Type B pancreatic cell (in vitro differentiated cells): Measurements from ENCODE around the gene FOSL1. TPM values are rescaled to one million over a fixed set of nuclear protein-coding genes. Genes with fewer than 3 reads are reported as not detected.
A peak's percentile ranks its signal among the peaks of the same experiment; 100 is the strongest.

Experiments
- DNase-seq: peaks from one replicate; pipeline ENCODE4 v3.0.0; 2021; ENCODE audit warnings: mixed read lengths; ENCODE audit not compliant: unreplicated experiment; ENCODE audit errors: extremely low spot score
- H3K27ac Mint-ChIP-seq: 2 replicates; pipeline ENCODE4 v1.8.0; 2021; ENCODE audit warnings: mild to moderate bottlenecking, mixed read lengths
- H3K27me3 Mint-ChIP-seq: 2 replicates; pipeline ENCODE4 v1.8.0; 2021; ENCODE audit warnings: mixed read lengths
- H3K36me3 Mint-ChIP-seq: 2 replicates; pipeline ENCODE4 v1.8.0; 2021; ENCODE audit warnings: mixed read lengths
- H3K4me1 Mint-ChIP-seq: one replicate; pipeline ENCODE4 v1.8.0; 2021; ENCODE audit warnings: mixed read lengths; ENCODE audit not compliant: unreplicated experiment
- H3K4me3 Mint-ChIP-seq: 2 replicates; pipeline ENCODE4 v1.8.0; 2021; ENCODE audit warnings: mild to moderate bottlenecking, mixed read lengths
- H3K9me3 Mint-ChIP-seq: 2 replicates; pipeline ENCODE4 v1.8.0; 2021; ENCODE audit warnings: mixed read lengths
- total RNA-seq: library from RNA; stranded (reverse); gene quantifications from 2 replicates; pipeline ENCODE4 v1.2.1, GENCODE V29; 2021; ENCODE audit warnings: low replicate concordance
- TF ChIP-seq, protein P1 (sequence below): fragments of 200-600 bp; sonication (generic); conservative IDR thresholded peaks from 2 replicates; pipeline ENCODE4 v1.5.0; 2021; ENCODE audit warnings: antibody characterized with exemption, mild to moderate bottlenecking

The FOSL1 gene
- total RNA-seq, 1 donor from 2014 or later, result 2.1 TPM

DNA sequence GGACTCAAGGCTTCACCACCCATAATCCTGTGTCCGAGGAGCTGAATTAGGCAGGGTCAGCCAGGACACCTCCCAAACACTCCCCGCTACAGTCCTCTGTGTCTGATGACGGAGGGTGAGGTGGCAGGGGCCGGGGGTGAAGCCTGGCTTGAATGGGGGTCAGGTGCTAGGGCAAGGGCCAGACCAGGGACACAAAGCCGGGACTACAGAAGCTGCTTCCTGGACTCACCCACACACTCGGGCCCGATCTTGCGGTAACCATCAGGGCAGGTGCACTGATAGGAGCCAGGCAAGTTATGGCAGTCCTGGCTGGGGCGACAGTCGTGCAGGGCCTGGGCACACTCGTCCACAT is 29.9 kb downstream of the FOSL1 start:
- Mint-ChIP-seq H3K9me3 (no peaks in the 10 kb centered on the region), H3K27ac (peak overlapping the region; percentile 78), H3K36me3 (no peaks in the 10 kb centered on the region), H3K4me3 (peak overlapping the region; percentile 61), H3K27me3 (peaks cover 5% of the 10 kb centered on the region), H3K4me1 (peaks cover 12% of the 10 kb centered on the region)
- TF ChIP-seq, protein P1, sequence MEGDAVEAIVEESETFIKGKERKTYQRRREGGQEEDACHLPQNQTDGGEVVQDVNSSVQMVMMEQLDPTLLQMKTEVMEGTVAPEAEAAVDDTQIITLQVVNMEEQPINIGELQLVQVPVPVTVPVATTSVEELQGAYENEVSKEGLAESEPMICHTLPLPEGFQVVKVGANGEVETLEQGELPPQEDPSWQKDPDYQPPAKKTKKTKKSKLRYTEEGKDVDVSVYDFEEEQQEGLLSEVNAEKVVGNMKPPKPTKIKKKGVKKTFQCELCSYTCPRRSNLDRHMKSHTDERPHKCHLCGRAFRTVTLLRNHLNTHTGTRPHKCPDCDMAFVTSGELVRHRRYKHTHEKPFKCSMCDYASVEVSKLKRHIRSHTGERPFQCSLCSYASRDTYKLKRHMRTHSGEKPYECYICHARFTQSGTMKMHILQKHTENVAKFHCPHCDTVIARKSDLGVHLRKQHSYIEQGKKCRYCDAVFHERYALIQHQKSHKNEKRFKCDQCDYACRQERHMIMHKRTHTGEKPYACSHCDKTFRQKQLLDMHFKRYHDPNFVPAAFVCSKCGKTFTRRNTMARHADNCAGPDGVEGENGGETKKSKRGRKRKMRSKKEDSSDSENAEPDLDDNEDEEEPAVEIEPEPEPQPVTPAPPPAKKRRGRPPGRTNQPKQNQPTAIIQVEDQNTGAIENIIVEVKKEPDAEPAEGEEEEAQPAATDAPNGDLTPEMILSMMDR, result no peak
- no peak for DNase-seq

DNA sequence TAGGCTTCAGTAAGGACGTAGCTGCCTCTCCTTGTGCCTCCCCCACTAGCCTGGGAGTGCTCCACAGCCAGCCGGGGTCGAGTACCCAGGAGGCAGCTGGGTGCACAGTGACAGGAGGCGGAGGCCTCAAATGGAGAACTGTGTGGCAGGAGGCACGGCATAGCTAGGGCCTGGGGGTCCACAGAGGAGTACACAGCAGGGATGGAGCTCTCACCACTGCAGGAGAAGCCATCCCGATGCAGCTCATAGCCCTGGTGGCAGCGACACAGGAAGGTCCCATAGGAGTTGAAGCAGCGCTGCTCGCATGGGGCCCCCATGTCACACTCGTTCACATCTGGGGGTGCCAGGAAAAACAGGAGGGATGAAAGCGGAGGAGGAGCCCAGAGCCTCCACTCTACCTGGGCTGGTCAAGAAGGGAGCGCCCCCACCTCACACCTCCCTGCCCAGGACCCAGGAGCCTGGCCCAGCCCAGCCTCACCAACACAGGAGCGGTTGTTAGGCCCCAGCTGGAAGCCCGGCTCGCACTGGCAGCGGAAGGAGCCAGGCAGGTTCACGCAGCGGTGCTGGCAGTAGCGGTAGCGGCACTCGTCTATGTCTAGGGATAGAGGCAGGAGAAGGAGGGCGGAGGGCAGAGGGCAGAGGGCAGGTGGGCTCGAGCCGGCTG is 30.4 kb downstream of the FOSL1 start:
- Mint-ChIP-seq H3K9me3 (no peaks in the 10 kb centered on the region), H3K4me3 (peak overlapping the region; percentile 36), H3K36me3 (no peaks in the 10 kb centered on the region), H3K27me3 (peaks cover 5% of the 10 kb centered on the region), H3K27ac (peak overlapping the region; percentile 56), H3K4me1 (peaks cover 12% of the 10 kb centered on the region)
- no peak for DNase-seq
- TF ChIP-seq, protein P1, result no peak

DNA sequence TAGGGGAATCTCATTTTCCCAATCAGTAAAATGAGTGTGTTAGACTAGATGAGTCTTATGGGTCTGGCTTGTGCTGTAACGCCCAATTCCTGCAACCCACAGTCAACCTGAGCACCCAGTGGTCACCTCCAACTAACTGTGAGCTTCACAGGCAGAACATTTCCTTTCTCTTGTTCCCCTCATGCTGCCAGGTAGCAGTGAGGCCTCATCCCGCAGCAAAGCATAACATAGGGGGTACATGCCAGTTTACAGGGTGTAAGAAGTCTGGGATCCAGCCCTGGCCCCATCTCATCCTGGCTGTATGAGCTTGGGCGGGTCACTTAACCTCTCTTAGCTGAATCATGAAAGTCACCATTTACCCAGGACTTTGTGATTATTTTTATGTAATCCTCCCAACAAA is 31.3 kb downstream of the FOSL1 start:
- Mint-ChIP-seq H3K27ac (peak overlapping the region; percentile 56), H3K4me3 (no peak overlapping the region)

DNA sequence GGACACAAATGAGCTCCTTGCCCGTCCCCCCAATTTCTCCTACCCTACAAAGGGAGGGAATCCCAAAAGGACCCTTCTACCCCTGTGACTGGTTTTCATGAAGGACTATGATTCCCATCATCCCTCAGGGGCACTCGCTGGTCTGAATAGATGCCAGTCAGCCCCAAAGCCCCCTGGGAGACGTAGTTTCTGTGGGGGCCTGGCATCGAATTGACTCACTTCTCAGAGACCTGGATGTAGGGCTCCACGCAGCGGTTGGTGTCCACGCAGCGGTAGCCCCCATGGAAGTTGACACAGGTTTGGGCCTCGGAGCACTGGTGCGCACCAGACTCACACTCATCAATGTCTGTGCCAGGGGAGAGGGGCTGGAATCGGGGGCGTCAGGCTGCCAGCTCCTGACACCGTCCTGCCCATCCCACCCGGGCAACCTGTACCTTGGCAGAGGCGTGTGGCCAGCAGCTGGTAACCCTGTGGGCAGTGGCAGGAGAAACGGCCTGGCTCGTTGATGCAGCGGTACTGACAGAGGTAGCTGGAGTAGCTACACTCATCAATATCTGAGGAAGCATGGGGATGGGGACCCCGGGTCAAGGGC is 32.0 kb downstream of the FOSL1 start:
- H3K27ac Mint-ChIP-seq, result peak overlapping the region; percentile 37
- no peak for DNase-seq
- no peaks in the 10 kb centered on the region for H3K36me3 Mint-ChIP-seq
- peaks cover 3% of the 10 kb centered on the region for H3K27me3 Mint-ChIP-seq
- peak overlapping the region; percentile 79 for H3K4me3 Mint-ChIP-seq
- H3K9me3 Mint-ChIP-seq, result no peaks in the 10 kb centered on the region
- peaks cover 11% of the 10 kb centered on the region for H3K4me1 Mint-ChIP-seq
- TF ChIP-seq, protein P1, result no peak

More for the DNA sequence above, 31.3 kb downstream of the FOSL1 start:
- Mint-ChIP-seq H3K27me3 (peaks cover 5% of the 10 kb centered on the region), H3K9me3 (no peaks in the 10 kb centered on the region), H3K36me3 (no peaks in the 10 kb centered on the region), H3K4me1 (peaks cover 12% of the 10 kb centered on the region)
- no peak for DNase-seq
- TF ChIP-seq, protein P1, result no peak

DNA sequence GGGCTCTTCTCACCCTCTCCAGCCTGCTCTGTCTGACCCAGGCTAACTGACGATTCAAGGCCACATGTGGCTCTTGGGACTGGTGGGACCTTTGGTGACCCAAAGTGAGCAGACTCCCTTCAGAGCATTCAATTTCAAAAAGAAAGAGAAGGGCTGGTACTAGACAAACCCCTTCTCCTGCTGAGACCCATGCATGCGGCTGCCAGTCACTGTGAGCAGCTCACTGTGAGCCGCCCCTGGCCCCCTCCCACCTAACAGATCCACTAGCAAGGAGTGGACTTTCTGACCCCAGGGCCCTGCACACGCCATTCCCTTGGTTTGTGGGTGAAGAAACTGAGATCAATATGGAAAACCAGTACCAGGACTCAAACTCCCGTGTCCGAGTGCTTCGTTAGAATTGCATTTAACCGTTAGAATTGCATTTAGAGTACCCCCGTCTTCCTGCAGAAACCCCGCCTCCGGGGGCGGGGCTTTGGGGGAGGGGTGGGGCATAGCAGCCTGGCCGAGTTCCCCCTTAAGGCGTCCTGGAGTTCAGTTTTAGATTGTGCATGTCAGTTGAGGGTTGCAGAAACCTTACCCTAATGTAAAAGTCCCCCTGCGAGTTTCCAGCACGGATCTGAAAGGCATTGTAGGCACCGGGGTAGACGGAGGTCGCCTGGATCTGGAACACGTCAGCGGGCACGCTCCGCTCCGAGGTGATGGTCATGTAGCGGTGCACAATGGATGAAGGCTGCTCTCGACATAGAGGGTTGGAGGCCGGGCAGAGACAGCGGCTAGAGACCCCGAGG is 32.7 kb downstream of the FOSL1 start:
- Mint-ChIP-seq H3K4me3 (peak overlapping the region; percentile 79), H3K27me3 (no peaks in the 10 kb centered on the region), H3K9me3 (no peaks in the 10 kb centered on the region), H3K36me3 (peaks cover 4% of the 10 kb centered on the region), H3K27ac (peak overlapping the region; percentile 37), H3K4me1 (peaks cover 13% of the 10 kb centered on the region)
- TF ChIP-seq, protein P1, result no peak
- no peak for DNase-seq
